HG03378 (cell line): ENCODE results near the gene KLHL22.
"Not testable (repeated sequence)": the region's sequence is repeated elsewhere in the genome, so short reads cannot be mapped to it uniquely, and the experiment has no call there.

Source experiments
- ATAC-seq: cut with Tn5 transposase; IDR thresholded peaks from one replicate; pipeline ENCODE4 v1.9.1; 2021; ENCODE audit warnings: mild to moderate bottlenecking, moderate library complexity; ENCODE audit not compliant: unreplicated experiment

Gene KLHL22, protein sequence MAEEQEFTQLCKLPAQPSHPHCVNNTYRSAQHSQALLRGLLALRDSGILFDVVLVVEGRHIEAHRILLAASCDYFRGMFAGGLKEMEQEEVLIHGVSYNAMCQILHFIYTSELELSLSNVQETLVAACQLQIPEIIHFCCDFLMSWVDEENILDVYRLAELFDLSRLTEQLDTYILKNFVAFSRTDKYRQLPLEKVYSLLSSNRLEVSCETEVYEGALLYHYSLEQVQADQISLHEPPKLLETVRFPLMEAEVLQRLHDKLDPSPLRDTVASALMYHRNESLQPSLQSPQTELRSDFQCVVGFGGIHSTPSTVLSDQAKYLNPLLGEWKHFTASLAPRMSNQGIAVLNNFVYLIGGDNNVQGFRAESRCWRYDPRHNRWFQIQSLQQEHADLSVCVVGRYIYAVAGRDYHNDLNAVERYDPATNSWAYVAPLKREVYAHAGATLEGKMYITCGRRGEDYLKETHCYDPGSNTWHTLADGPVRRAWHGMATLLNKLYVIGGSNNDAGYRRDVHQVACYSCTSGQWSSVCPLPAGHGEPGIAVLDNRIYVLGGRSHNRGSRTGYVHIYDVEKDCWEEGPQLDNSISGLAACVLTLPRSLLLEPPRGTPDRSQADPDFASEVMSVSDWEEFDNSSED

GRCh38 chr22:20494978-20495860 is at the start of gene KLHL22:
KLHL22 (minus strand) TSS chr22:20495795; CDS start chr22:20489211, 6,584 bp downstream.
- ATAC-seq: peak; percentile 49

DNA sequence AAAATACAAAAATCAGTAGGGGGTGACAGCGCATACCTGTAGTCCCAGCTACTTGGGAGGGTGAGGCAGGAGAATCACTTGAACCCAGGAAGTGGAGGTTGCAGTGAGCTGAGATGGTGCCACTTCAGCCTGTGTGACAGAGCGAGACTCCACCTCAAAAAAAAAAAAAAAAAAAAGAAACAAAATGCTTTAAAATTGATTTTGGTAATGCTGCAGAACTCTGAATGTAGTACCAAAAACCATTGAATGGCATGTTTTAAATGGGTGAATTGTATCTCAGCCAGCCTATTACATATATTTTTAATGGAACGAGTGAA is 49.7 kb upstream of the KLHL22 start:
- ATAC-seq: not testable (repeated sequence)

GRCh38 chr22:20542736-20543135 is 47.1 kb upstream of the KLHL22 start:
- no peak for ATAC-seq

DNA sequence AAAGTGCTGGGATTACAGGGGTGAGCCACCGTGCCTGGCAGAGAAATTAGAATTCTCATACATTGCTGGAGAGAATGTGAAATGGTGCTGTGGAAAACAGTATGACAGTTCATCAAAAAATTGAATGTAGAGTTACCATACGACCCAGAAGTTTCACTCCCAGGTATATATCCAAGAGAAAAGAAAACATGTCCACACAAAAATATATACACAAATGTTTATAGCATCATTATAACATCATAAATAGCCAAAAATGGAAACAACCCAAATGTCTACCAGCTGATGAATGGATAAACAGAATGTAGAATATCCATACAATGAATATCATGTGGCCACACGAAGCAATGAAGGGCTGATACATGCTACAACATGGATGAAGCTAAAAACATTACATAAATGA is 46.5 kb upstream of the KLHL22 start:
- ATAC-seq: no peak

DNA sequence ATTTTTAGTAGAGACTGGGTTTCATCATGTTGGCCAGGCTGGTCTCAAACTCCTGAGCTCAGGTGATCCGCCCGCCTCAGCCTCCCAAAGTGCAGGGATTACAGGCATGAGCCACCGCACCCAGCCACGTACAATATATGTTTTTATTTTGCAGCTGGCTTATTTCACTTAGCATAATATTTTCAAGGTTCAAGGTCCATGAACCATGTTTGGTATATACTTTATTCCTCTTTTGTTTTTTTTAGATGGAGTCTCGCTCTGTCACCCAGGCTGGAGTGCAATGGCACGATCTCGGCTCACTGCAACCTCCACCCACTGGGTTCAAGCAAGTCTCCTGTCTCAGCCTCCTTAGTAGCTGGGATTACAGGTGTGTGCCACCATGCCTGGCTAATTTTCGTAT is 43.3 kb upstream of the KLHL22 start:
- not testable (repeated sequence) for ATAC-seq

DNA sequence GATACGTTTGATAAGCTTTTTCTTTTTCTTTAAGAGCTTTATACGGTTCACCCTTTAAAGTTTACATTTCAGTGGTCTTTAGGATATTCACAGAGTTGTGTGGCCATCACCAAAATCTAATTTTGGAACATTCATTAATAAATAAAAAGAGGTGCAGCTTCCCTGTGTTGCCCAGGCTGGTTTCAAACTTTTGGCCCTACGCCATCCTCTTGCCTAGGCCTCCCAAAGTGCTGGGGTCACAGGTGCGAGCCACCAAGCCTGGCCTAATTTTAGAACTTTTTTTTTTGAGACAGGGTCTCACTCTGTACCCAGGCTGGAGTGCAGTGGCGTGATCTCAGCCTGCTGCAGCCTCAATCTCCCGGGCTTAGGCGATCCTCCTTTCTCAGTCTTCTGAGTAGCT is 42.4 kb upstream of the KLHL22 start:
- ATAC-seq: no peak

- no peak for ATAC-seq
Observed at GRCh38 chr22:20537325-20537756, 41.7 kb upstream of the KLHL22 start.

DNA sequence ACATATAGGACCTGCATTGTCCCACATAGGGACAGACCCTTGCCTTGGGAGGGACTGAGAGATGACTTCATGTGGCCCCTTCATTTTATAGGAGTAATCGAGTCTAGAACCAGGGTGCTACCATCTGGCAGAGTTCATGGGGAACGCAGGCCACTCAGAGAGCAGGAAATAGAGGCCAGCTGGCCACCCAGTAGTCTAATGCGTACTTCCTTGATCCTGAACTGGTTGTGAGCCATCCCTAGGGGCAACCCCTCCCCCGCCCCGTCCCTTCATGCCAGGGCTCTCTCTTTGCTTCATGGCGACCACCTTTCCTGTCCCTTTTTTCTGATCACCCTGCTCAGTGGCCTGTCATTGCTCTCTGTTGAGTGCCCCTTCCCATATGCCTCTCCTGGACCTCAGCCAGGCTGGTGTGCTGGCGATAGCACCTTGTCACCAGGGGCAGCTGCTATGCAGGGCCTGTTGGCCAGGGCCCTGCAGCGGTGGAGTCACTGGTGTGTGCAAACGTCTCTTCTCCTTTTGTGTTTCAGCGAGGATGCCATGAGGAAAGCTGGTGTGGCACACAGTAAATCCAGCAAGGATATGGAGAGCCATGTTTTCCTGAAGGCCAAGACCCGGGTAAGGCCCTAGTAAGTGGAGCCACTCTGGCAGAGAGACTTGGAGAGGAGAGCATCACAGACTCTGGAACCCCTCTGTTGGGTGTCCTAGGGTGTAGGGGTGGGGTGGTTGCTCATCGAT is 41.2 kb upstream of the KLHL22 start:
- no peak for ATAC-seq

DNA sequence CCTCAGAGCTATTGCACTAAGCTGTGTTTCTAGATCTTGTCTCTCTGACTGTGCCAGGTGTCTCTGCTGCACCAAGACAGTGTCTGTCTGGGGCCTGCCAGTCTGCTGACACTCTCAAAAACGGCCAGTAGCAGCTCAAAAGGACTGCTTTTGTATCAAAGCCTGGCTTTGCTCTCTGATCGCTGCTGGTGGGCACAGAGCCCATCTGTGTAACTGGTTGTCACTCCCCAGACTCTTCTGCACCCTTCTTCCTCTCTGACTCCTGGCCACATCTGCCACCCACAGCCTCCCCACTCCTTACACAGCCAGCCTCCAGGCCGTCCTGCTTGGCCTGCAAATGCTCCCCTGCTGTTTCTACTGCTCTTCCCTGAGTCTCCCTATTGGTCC is 38.3 kb upstream of the KLHL22 start:
- ATAC-seq: no peak

DNA sequence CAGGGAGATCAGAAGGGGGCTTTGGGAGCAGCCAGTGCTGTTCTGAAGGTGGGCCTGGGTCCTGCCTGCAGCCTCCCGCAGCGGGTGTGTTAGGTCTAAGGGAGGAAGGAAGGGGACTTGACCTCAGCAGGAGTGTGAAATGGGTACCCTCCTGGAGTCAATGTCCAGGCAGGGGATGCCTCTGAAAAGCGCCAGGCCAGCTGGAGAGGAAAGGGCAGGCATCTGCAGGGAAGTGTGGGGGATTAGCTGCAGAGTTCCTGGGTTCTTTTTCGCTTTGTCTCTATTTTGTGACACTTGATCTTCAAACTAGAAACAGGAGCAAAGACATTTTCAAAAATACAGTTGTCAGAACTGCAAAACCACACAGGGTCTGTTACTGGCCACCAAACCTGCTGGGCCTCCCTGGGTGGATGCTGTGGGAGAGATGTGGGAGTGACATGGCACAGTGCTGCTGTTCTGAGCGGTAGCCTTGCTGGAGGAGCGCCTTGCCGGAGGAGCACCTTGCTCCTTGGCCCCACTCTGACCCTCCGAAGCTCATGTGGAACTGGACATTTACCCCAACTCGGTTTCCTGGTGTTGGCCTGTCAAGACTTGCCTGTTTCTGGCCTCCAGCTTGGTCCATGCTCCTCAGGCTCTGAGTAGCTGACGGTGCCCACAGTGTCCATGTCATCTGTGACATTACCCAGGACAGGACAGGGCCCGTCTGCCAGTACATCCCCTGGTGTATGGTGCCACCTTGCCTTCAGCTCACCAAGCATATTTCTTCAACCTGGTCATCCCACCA is 37.7 kb upstream of the KLHL22 start:
- ATAC-seq: no peak

- ATAC-seq: no peak
Observed at GRCh38 chr22:20532256-20532993, 36.8 kb upstream of the KLHL22 start.

GRCh38 chr22:20531404-20532201 is 36.0 kb upstream of the KLHL22 start:
- ATAC-seq: no peak

DNA sequence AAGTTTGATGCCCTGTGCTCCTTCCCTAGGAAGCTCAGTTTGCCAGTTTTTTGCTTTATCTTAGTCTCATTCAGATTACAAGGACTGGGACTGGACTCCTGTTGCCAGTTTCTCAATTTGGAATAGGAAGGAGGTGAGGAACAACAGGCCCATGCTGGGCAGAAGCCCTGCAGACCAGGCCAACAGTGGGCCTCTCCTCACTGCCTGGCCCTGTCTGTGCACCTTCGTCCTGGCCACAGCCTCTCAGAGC is 35.5 kb upstream of the KLHL22 start:
- ATAC-seq: no peak

DNA sequence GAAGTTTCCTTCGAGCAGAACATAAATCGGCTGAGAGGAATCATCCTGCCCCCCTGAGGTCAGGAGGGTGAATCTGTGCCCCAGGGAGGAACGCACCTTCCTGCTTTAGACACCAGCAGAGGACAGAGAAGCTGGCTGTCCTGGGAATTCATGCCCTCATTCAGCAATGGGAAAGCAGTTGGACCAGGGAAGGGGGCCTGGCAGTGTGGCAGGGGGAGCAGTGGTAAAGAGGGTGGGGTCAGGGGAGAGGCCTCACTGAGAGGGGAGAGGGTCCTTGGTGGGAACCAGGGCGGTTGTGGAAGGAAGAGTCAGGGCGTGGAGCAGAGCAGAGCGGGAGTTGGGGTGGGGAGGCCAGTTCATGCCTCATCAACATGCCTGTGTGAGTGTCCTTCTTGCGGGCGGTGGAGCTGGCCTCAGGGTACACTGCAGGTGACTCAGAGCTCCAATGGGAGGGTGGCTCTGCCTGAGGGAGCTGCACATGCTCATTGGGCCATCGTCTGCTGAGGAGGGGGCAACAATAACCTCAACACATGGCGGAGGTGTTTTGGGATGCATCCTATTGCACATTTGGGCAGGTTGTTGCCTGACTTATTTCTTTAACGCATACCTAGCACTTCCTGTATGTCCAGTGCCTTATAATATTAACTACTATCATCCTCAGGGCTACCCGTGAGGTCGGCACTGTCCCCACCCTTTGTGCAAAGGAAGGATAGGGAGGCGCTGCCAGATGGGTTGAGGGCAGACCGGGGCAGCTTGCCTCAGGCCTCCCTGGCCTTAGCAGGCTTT is 35.0 kb upstream of the KLHL22 start:
- ATAC-seq: no peak

DNA sequence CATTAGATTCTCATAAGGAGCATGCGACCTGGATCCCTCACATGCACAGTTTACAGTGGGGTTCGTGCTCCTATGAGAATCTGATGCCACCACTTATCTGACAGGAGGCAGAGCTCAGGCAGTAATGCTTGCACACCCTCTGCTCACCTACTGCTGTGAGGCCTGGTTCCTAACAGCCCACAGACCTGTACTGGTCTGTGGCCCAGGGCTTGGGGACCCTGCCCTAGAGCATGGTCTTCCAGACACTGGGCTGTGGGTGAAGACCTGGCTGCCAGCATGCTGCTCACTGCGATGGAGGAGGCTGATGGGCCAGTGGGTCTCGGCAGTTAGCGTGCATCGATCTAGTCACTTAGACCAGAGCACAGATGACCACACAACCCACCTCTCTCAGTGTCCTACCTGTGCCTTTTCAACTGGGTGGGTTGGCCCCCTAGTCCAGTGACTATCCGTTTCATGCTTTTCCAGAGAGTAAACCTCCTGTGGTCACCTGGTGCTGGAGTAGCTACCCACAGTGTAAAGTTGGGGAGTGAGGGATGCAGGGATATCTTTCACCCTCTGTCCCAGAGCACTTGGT is 32.9 kb upstream of the KLHL22 start:
- no peak for ATAC-seq

DNA sequence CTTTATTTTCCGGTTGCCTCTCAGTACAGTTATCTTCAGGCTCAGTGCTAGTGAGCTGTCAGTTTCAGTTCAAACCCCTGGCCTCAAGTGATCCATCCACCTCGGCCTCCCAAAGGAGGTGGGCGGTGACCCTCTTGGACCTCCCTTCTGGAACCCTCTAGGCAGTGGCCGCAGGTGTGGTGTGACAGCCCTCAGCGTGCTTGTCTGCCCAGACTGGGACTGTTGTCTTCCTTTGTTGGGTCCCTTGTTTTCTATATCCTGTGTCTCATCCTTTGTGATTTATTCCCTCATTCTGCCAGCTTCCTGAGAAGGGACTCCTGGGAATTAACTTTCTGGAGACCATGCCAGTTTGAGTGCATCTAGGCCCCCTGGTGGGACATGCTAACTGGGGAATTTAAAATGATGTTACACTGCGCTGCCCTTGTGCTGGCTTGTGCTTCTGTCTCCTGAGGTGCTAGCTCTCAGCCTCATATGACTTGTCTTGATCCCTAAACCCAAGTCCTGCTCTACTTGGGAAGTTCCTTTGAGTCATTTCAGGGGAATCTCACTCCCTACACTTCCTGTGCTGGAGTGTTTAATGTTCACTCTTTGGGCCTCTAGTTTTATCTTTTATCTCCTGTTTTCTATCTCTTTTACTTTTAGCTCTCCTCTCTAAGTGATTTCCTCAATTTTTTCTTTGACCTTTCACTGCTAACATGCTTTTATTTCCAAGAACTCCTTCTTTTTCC is 31.2 kb upstream of the KLHL22 start:
- ATAC-seq: no peak

DNA sequence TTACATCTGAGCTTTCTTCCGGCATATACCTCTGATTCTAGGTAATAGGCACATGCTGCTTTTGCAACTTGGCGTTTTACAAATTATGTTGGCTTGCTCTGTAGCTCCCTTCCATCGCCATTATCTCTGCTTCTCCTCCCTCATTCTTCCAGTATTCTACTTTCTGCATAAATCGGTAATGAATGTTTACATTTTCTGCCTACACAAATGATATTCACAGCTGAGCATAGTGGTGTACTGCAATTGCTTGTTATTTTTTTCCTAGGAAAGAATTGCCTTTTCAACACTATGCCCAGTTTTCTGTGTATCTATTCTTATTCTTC is 30.7 kb upstream of the KLHL22 start:
- ATAC-seq: no peak
